ENCODE results near the gene FBXW4.

The FBXW4 gene

GRCh38 chr10:101580486-101581399, 114.2 kb downstream of the FBXW4 start:
- H3K36me3 ChIP-seq: peaks cover 25 to 91% (median 83%) of the 10 kb centered on the region in 3 donors
- no peak for DNase-seq

GRCh38 chr10:101579516-101579870, 115.5 kb downstream of the FBXW4 start:
- intact Hi-C loops (cut with DNase I; ENCODE audit: low total_unique reads): no loop called here
- no peaks in the 10 kb centered on the region for H3K9me3 ChIP-seq
- no peak overlapping the region for H3K4me3 ChIP-seq
- DNase-seq: no peak
- H3K27me3 ChIP-seq: no peaks in the 10 kb centered on the region
- no peak for TF ChIP-seq CTCF (IDR thresholded peaks at IDR 0.05)
- H3K4me1 ChIP-seq: no peaks in the 10 kb centered on the region
- H3K36me3 ChIP-seq: peaks cover 25 to 87% (median 74%) of the 10 kb centered on the region in 3 donors
- no peak overlapping the region for H3K27ac ChIP-seq

More at GRCh38 chr10:101580486-101581399, 114.2 kb downstream of the FBXW4 start:
- peaks cover 0 to under 1% (median 0%) of the 10 kb centered on the region in 4 donors for H3K4me1 ChIP-seq
- H3K4me3 ChIP-seq: no peak overlapping the region
- H3K9me3 ChIP-seq: no peaks in the 10 kb centered on the region
- no peaks in the 10 kb centered on the region for H3K27me3 ChIP-seq
- no peak overlapping the region for H3K27ac ChIP-seq
- TF ChIP-seq CTCF (IDR thresholded peaks at IDR 0.05): no peak
- intact Hi-C loops (cut with DNase I; ENCODE audit: low total_unique reads): loop anchor here (10.0 kb wide), 1 partner anchor 194 kb away; the partner anchor contains the start of gene FGF8

- H3K9me3 ChIP-seq: no peaks in the 10 kb centered on the region
- H3K27me3 ChIP-seq: no peaks in the 10 kb centered on the region
- no peak for TF ChIP-seq CTCF (IDR thresholded peaks at IDR 0.05)
- no peaks in the 10 kb centered on the region for H3K4me1 ChIP-seq
- H3K36me3 ChIP-seq: peaks cover 25 to 84% (median 74%) of the 10 kb centered on the region in 3 donors
- H3K4me3 ChIP-seq: no peak overlapping the region
- no peak overlapping the region for H3K27ac ChIP-seq
- no peak for DNase-seq
- intact Hi-C loops (cut with DNase I; ENCODE audit: low total_unique reads): no loop called here
Measured at GRCh38 chr10:101578803-101579515, 116.0 kb downstream of the FBXW4 start.

GRCh38 chr10:101578192-101578591, 116.8 kb downstream of the FBXW4 start:
- Histone ChIP-seq H3K36me3 (peaks cover 25 to 76% (median 66%) of the 10 kb centered on the region in 3 donors), H3K27ac (no peak overlapping the region)

More at GRCh38 chr10:101578192-101578591, 116.8 kb downstream of the FBXW4 start:
- DNase-seq: no peak
- no peak for TF ChIP-seq CTCF (IDR thresholded peaks at IDR 0.05)
- no peak overlapping the region for H3K4me3 ChIP-seq
- peaks cover 0 to 4% (median 4%) of the 10 kb centered on the region in 3 donors for H3K9me3 ChIP-seq
- intact Hi-C loops (cut with DNase I; ENCODE audit: low total_unique reads): no loop called here
- no peaks in the 10 kb centered on the region for H3K27me3 ChIP-seq
- H3K4me1 ChIP-seq: no peaks in the 10 kb centered on the region

All from tibial artery (tissue), 4 donors.